Measurements from ENCODE around the gene ASPG.

The ASPG gene

DNA sequence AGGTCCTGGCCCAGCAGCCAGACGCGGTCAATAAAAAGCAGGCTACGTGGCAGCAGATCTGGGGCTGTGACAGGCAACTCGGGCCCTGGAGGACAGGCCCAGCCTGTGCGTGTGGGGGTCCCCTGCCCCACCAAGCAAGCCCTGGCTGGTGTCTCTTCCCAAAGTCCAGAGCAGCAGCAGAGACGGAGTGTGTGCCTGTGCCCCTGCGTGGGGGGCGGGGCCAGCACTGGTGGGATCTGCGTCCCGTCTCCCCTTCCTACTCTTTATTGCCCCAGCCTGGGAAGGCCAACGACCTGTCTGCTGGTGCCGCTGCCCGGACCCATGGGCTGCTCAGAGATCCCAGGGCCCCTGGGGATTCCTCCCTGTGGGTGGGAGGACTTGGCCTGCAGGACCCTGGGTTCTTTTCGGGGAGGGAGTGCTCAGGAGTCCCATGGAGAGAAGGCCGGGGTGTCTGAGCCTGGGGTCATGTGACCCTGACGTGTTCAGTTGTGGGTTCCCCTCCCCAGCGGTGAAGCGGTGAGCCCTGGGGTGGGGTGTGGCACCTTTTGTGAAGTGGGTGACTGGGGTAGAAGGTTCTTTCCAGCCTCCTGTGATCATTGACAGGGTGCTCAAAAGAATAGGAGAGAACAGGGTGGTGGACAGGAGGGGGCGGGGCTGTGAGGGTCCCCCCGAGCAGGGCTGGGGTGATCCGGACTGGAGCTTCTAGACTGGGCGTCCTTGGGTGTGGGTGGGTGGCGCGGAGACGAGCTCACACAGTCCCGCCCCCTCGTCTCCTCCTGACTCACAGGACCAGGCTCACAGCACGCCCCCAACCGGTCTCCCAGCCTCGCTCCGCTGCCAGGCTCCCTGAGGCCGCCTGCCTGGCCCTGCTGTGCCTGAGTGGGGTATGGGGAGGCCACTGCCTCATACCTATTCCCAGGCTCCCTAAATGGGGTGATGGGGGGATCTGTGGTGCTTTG lies 22.4 kb downstream of the ASPG start:
- TF ChIP-seq, protein P1, sequence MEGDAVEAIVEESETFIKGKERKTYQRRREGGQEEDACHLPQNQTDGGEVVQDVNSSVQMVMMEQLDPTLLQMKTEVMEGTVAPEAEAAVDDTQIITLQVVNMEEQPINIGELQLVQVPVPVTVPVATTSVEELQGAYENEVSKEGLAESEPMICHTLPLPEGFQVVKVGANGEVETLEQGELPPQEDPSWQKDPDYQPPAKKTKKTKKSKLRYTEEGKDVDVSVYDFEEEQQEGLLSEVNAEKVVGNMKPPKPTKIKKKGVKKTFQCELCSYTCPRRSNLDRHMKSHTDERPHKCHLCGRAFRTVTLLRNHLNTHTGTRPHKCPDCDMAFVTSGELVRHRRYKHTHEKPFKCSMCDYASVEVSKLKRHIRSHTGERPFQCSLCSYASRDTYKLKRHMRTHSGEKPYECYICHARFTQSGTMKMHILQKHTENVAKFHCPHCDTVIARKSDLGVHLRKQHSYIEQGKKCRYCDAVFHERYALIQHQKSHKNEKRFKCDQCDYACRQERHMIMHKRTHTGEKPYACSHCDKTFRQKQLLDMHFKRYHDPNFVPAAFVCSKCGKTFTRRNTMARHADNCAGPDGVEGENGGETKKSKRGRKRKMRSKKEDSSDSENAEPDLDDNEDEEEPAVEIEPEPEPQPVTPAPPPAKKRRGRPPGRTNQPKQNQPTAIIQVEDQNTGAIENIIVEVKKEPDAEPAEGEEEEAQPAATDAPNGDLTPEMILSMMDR (IDR thresholded peaks at IDR 0.05; ENCODE audit: extremely low read depth, insufficient read depth, missing control alignments), result no peak
- in situ Hi-C loops (cut with MboI; ENCODE audit: low pct_unique_long_range_greater_than_20kb, low sequenced_read_pairs, unreplicated experiment), result no loop called here
- no peak for DNase-seq (ENCODE audit: low spot score)

DNA sequence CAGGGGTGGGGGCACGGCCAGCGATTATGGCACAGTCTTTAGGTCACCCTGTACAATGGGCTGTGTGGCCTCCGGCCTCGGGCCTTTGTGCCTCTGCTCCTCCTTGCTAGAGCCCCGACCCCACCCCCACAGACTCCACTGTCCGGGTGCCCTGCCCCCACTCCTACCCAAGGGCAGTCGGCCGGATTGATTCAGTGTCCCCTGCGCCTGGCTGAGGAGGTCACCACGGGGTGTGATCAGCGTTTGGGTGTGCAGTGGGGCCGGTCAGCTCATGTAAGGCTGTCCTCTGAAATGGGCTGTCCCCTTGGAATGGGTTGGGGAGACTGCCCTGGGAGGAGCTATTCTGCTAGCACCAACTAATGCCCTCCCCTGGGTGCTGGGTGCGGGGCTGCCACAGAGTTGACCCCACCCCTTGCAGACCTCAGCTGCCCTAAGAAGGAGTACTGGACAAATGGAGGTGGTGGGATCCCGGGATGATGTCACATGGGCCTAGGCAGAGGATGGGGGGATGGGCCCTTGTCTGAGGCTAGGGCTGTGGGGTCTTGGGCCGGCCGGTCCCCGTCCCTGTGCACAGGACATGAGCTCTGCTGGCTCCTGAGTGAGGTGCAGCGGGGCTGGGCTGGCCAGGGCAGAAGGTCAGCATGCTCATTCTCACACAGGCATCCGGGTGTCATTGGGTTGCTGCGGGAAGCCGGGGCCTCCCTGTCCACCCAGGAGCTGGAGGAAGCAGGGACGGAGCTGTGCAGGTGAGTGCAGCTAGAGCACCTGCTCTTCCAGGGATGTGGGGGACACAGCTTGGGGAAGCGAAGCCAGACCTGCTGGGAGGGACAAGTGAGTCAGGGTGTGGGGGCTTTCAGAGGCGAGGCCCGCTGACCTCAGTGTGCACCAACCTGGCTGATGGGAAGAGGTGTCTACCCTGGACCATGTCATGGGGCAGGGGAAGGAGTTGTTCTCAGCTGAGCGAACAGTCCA lies 23.4 kb downstream of the ASPG start:
- in situ Hi-C loops (cut with MboI; ENCODE audit: low pct_unique_long_range_greater_than_20kb, low sequenced_read_pairs, unreplicated experiment), result no loop called here
- no peak for DNase-seq (ENCODE audit: low spot score)
- TF ChIP-seq, protein P1 (IDR thresholded peaks at IDR 0.05; ENCODE audit: extremely low read depth, insufficient read depth, missing control alignments), result no peak

DNA sequence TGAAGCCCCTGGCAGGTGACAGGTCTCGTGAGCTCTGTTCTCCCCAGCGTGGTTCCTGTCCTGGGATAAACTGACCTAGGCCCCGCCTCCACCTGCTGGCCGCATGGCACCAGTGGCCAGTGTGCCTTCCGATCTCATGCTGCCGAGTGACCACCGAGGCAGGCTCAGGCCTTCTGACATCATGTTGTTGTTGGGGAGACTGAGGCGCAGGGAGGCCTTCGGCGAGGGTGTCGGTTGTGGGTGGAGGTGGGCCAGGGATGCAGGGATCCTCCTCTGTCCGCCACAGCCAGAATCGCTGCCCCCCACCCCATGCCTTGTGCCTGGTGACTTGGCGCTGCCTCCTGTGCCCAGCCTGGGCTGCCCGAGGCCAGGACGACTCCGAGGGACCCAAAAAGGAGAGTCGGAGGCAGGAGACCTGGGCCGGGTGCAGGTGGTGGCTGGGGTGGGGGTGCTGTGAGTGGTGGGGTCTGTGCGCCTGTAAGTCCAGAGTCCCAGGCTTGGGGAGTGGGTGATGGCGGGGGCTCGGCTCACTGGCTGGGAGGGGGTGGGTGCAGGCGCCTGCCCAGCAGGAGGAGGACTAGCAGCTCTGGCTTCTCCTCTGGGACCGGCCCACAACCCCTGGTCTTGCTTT lies 24.3 kb downstream of the ASPG start:
- in situ Hi-C loops (cut with MboI; ENCODE audit: low pct_unique_long_range_greater_than_20kb, low sequenced_read_pairs, unreplicated experiment), result no loop called here
- TF ChIP-seq, protein P1 (IDR thresholded peaks at IDR 0.05; ENCODE audit: extremely low read depth, insufficient read depth, missing control alignments), result no peak
- no peak for DNase-seq (ENCODE audit: low spot score)

DNA sequence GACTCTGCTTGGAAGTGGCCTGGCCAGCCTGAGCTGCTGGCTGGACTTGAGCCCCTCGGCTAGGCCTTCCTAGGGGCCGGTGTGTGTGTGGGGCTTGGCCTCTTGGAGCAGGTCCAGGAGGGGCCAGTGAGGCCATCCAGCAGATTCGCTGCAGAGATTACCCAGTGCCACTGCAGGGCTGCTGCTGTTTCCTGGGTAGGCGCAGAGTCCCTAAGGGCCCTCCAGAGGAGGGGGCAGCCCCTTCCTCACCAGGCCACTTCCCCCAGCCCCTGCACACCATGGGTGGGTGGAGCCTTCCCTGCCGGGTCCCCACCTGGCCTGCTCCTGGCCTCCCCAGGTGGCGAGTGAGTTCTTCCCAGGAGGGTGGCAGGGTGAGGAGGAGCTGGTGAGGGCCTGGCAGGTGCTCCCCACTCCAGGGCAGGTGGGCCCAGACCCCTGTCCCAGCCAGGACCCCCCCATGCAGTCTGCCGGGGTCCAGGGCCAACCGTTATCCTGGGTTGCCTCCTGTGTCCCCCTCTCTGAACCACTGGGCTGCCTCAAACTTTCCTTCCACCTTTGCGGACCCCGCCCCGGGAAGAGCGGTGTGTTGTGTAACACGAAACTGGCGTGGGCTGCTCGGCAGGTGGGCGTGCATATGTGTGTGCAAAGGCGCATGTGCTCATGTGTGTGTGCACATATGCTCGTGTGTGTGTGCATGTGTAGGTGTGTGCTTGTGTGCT lies 25.1 kb downstream of the ASPG start:
- TF ChIP-seq, protein P1 (IDR thresholded peaks at IDR 0.05; ENCODE audit: extremely low read depth, insufficient read depth, missing control alignments), result no peak
- in situ Hi-C loops (cut with MboI; ENCODE audit: low pct_unique_long_range_greater_than_20kb, low sequenced_read_pairs, unreplicated experiment), result no loop called here
- DNase-seq (ENCODE audit: low spot score), result no peak

DNA sequence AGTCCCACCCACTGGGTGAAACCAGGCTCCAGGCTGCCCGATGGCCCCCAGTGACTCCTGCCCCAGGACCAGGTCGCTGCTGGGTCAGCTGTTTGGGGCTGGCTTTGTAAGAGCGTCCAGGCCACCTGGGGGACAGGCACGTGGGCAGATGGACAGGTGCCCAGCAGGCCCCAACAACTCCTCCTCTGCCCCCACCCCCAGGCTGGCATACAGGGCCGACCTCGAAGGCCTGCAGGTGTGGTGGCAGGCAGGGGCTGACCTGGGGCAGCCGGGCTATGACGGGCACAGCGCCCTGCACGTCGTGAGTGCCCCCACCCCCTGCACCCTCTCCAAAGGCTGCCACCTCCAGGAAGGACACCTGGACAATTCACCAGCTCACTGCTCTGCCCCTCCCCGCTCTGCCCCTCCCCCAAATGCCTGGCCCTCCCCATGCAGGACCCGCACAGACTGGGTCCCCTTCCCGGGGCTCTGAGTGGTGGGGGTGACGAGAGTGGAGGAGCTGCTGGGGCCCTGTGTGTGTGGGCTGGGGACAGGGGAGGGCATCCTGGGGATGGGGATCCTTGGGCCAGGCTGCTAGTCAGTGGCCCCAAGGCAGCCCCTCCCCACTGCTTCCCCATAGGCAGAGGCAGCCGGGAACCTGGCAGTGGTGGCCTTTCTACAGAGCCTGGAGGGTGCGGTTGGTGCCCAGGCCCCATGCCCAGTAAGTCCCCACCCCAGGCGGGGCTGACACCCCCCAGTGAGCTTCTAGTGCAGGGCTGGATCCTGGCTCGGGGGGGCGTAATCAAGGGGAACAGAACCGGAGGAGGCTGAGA lies 26.0 kb downstream of the ASPG start:
- DNase-seq (ENCODE audit: low spot score), result no peak
- TF ChIP-seq, protein P1 (IDR thresholded peaks at IDR 0.05; ENCODE audit: extremely low read depth, insufficient read depth, missing control alignments), result no peak
- in situ Hi-C loops (cut with MboI; ENCODE audit: low pct_unique_long_range_greater_than_20kb, low sequenced_read_pairs, unreplicated experiment), result no loop called here
